K562 (cell line): ENCODE data around the gene RECK. TPM values are rescaled to one million over a fixed set of nuclear protein-coding genes. Genes with fewer than 3 reads are reported as not detected.

Experiments
- ATAC-seq: fragments of 200-7000 bp; cut with Tn5 transposase; 3 replicates; pipeline ENCODE4 v1.9.1; 2020; ENCODE audit warnings: moderate library complexity
- BruUV-seq: library from RNA; stranded (reverse); fragments of 400-500 nt; replicated peaks from 2 replicates; lab custom pipeline; 2021; lab: Mats Ljungman, UMichigan
- CTCF ChIA-PET: fragments of 300-600 bp; formaldehyde crosslinking; extraction: SDS; loops from one replicate; lab custom pipeline; 2021; ENCODE audit warnings: low intra/inter-chr PET ratio; lab: Yijun Ruan, JAX
- POLR2A ChIA-PET: fragments of 300-600, 350-650 bp; sonication (Branson Sonifier 250); formaldehyde crosslinking; extraction: SDS; loops from one replicate; lab custom pipeline; 2021; ENCODE audit warnings: antibody characterized with exemption, inconsistent platforms; lab: Yijun Ruan, JAX
- DNase-seq, 4 experiments: peaks; one replicate each; pipeline versions ENCODE4 v3.0.0 to v3.0.0-alpha.2; 2011 to 2018; ENCODE audit warnings: low spot score in 3 of 4, mixed read lengths in 3 of 4; ENCODE audit errors: extremely low read depth in 1 of 4
- FAIRE-seq: peaks from 2 replicates; lab custom pipeline; 2011; peaks lifted over from hg19 to GRCh38; lab: Jason Lieb, UNC
- H2AFZ ChIP-seq: 2 replicates; pipeline ENCODE4 v1.6.0; 2011; ENCODE audit warnings: low read depth, low read length, control low read depth, inconsistent platforms
- H3K27ac ChIP-seq: fragments of 200-600 bp; 3 replicates; pipeline ENCODE4 v1.8.0; 2011; ENCODE audit warnings: low read depth, mild to moderate bottlenecking, control low read depth, inconsistent platforms, low read length, moderate library complexity, mixed read lengths; ENCODE audit errors: extremely low read depth
- H3K27me3 ChIP-seq, 2 experiments: fragments of 300-600 bp in 1 of 2; 2 replicates in 1 of 2; 3 replicates in 1 of 2; pipeline versions ENCODE4 v1.6.0 to v1.8.0; 2011; ENCODE audit warnings: inconsistent platforms in 2 of 2, low read length in 2 of 2, mild to moderate bottlenecking in 1 of 2, mixed read lengths in 1 of 2, moderate library complexity in 1 of 2; ENCODE audit not compliant: control insufficient read depth in 2 of 2, insufficient read depth in 2 of 2
- H3K36me3 ChIP-seq: fragments of 300-600 bp; 3 replicates; pipeline ENCODE4 v1.8.0; 2011; ENCODE audit warnings: mild to moderate bottlenecking, low read length, inconsistent platforms; ENCODE audit not compliant: control insufficient read depth, insufficient read depth
- H3K4me1 ChIP-seq, 2 experiments: fragments of 200-600 bp in 1 of 2; replicated peaks in 1 of 2; 2 replicates in 1 of 2; 3 replicates in 1 of 2; pipeline versions ENCODE4 v1.5.1 to v1.8.0; 2011; ENCODE audit warnings: inconsistent platforms in 2 of 2, low read length in 2 of 2, mild to moderate bottlenecking in 1 of 2, mixed read lengths in 1 of 2, moderate library complexity in 1 of 2; ENCODE audit not compliant: control insufficient read depth in 2 of 2, insufficient read depth in 2 of 2
- H3K4me2 ChIP-seq: 2 replicates; pipeline ENCODE4 v1.6.1; 2011; ENCODE audit warnings: low read length, control low read depth, inconsistent platforms, mixed read lengths; ENCODE audit not compliant: insufficient read depth
- H3K4me3 ChIP-seq: fragments of 200-600 bp; sonication (generic), shearing (Covaris generic); 2 replicates; pipeline ENCODE4 v1.5.1; 2016; ENCODE audit warnings: control low read depth, inconsistent platforms
- H3K79me2 ChIP-seq: fragments of 200-600 bp; 3 replicates; pipeline ENCODE4 v1.8.0; 2011; ENCODE audit warnings: low read length, inconsistent platforms; ENCODE audit not compliant: control insufficient read depth, insufficient read depth
- H3K9ac ChIP-seq, 2 experiments: 2 replicates each; pipeline versions ENCODE4 v1.6.0 to v1.6.1; 2011; ENCODE audit warnings: low read depth in 2 of 2, low read length in 2 of 2, control low read depth in 1 of 2, inconsistent platforms in 1 of 2, mild to moderate bottlenecking in 1 of 2, mixed read lengths in 1 of 2; ENCODE audit not compliant: insufficient read depth in 1 of 2
- H3K9me1 ChIP-seq: one replicate; pipeline ENCODE4 v1.6.0; 2011; ENCODE audit warnings: inconsistent platforms, mild to moderate bottlenecking, low read length, moderate library complexity; ENCODE audit not compliant: control insufficient read depth, insufficient read depth
- H3K9me3 ChIP-seq: replicated peaks from 2 replicates; pipeline ENCODE4 v1.5.1; 2011; ENCODE audit warnings: low read depth, low read length, inconsistent platforms; ENCODE audit not compliant: control insufficient read depth, insufficient read depth
- H4K20me1 ChIP-seq: replicated peaks from 2 replicates; pipeline ENCODE4 v1.6.1; 2011; ENCODE audit warnings: low read length, inconsistent platforms, mixed read lengths; ENCODE audit not compliant: control insufficient read depth, insufficient read depth
- KDM1A ChIP-seq, 2 experiments: fragments of 450-650 bp; IDR thresholded peaks; 2 replicates each; pipeline ENCODE4 v1.6.1; 2016; ENCODE audit warnings: mild to moderate bottlenecking in 2 of 2
- WGBS: fragments of 100-300 bp; shearing (Covaris generic); methylation state at CpG from one replicate; pipeline ENCODE4 v1.1.6; 2016; ENCODE audit warnings: low coverage, mixed read lengths; ENCODE audit not compliant: insufficient coverage; ENCODE audit errors: missing lambda C conversion rate; 5-methylcytosine and 5-hydroxymethylcytosine counted together
- in situ Hi-C: fragments of 300-500 bp; cut with MboI; formaldehyde crosslinking; loops from 4 replicates; pipeline ENCODE4 v1.15.0; 2018; ENCODE audit warnings: inconsistent platforms, mixed read lengths
- intact Hi-C: fragments of 100-400 bp; cut with micrococcal nuclease; formaldehyde crosslinking; loops from 2 replicates; pipeline ENCODE4 v1.14.2; 2022
- polyA plus RNA-seq, 8 experiments: library from polyadenylated mRNA; depleted of rRNA in 4 of 8; stranded (reverse) in 5 of 8; unstranded in 3 of 8; fragments of >200 nt; fragmentation: Nextera tagmentation in 2 of 8; fragmentation: Illumina TruSeq in 1 of 8; extraction: Ambion mirVana in 2 of 8; extraction: Trizol in 1 of 8; gene quantifications; 2 replicates each; pipeline versions ENCODE4 v1.2.1 to v1.2.3, GENCODE V29; 2011 to 2014; ENCODE audit warnings: inconsistent platforms in 1 of 8, missing spikeins in 1 of 8
- total RNA-seq, 7 experiments: library from RNA; depleted of rRNA in 6 of 7; stranded (reverse); fragments of >200 nt in 6 of 7; fragmentation: Illumina TruSeq in 2 of 7; extraction: Trizol in 2 of 7; gene quantifications; 2 replicates each; pipeline versions ENCODE4 v1.2.1 to v1.2.3, GENCODE V29; 2011 to 2021; ENCODE audit warnings: low replicate concordance in 1 of 7
- TF ChIP-seq, protein P1 (sequence below): fragments of 250-450 bp; sonication (Bioruptor Pico); IDR thresholded peaks from 2 replicates; pipeline ENCODE4 v1.5.1; 2021; ENCODE audit warnings: mild to moderate bottlenecking

RECK gene
- total and polyA plus RNA-seq, 9 of the 15 experiments (the other 6 are each of a cell fraction or from before 2014, with no cell fraction given) = 0.04 to 0.36 (median 0.16) TPM

GRCh38 chr9:36021968-36022367 is 14.7 kb upstream of the RECK start:
- Histone ChIP-seq H3K36me3 (no peaks in the 10 kb centered on the region), H3K4me2 (no peak overlapping the region), H2AFZ (no peak overlapping the region), H3K79me2 (no peaks in the 10 kb centered on the region), H4K20me1 (no peaks in the 10 kb centered on the region), H3K9ac (no peak overlapping the region), H3K27me3 (peaks cover 0 to 3% of the 10 kb centered on the region in 2 experiments; a peak in 2 of 5 replicates), H3K27ac (no peak overlapping the region), H3K9me1 (no peaks in the 10 kb centered on the region), H3K4me1 (no peaks in the 10 kb centered on the region; a peak in 1 of 5 replicates), H3K4me3 (no peak overlapping the region), H3K9me3 (0 out of 2 replicates have a peak, but pooled peaks cover 1% of the 10 kb centered on the region)
- 0% methylated on average over 1 of the region's 1 CpG for WGBS
- DNase-seq (no peak), ATAC-seq (no peak), FAIRE-seq (no peak)
- in situ Hi-C loops = no loop called here
- no TSS peak for BruUV-seq
- TF ChIP-seq, protein P1, sequence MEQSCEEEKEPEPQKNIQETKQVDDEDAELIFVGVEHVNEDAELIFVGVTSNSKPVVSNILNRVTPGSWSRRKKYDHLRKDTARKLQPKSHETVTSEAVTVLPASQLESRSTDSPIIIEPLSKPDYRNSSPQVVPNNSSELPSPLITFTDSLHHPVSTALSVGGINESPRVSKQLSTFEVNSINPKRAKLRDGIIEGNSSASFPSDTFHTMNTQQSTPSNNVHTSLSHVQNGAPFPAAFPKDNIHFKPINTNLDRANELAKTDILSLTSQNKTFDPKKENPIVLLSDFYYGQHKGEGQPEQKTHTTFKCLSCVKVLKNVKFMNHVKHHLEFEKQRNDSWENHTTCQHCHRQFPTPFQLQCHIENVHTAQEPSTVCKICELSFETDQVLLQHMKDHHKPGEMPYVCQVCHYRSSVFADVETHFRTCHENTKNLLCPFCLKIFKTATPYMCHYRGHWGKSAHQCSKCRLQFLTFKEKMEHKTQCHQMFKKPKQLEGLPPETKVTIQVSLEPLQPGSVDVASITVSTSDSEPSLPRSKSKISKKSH (CRISPR knock-in tag) = no peak
- TF ChIP-seq KDM1A (IDR thresholded peaks at IDR 0.05) = no peak
- ChIA-PET CTCF (interaction anchor here (0.8 kb wide), 1 partner anchor 67 kb away, joined by 4 read pairs; no protein-coding TSS in a partner anchor), POLR2A (no interaction called here)
- intact Hi-C loops = loop anchor here (2.0 to 5.0 kb wide), 2 partner anchors 119 to 145 kb away; partner anchors contain the start of gene CCIN
